IMR-90 (cell line): Measurements from ENCODE around the gene ARTN. TPM values are rescaled to one million over a fixed set of nuclear protein-coding genes. Genes with fewer than 3 reads are reported as not detected.

Experiments
- ATAC-seq: fragments of 200-7000 bp; cut with Tn5 transposase; 2 replicates; pipeline ENCODE4 v1.9.1; 2020; ENCODE audit warnings: low read depth, mild to moderate bottlenecking, moderate library complexity
- BruUV-seq: library from RNA; stranded (reverse); fragments of 400-500 nt; replicated peaks from 2 replicates; lab custom pipeline; 2021; lab: Mats Ljungman, UMichigan
- CTCF ChIA-PET: fragments of 300-600 bp; formaldehyde crosslinking; extraction: SDS; loops from one replicate; lab custom pipeline; 2021; ENCODE audit warnings: antibody characterized with exemption; lab: Yijun Ruan, JAX
- POLR2A ChIA-PET: fragments of 300-600 bp; sonication (Branson Sonifier 250); formaldehyde crosslinking; loops from one replicate; lab custom pipeline; 2022; ENCODE audit warnings: antibody characterized with exemption; ENCODE audit not compliant: unreplicated experiment; lab: Charles Lee
- DNase-seq: peaks from one replicate; pipeline ENCODE4 v3.0.0; 2013
- H2AFZ ChIP-seq: replicated peaks from 2 replicates; pipeline ENCODE3; 2013; ENCODE audit warnings: low read length, mild to moderate bottlenecking; ENCODE audit not compliant: poor library complexity
- H2AK5ac ChIP-seq: 2 replicates; pipeline ENCODE4 v1.6.1; 2013; ENCODE audit warnings: low read depth, low read length, inconsistent platforms
- H2AK9ac ChIP-seq: replicated peaks from 2 replicates; pipeline ENCODE3; 2013; ENCODE audit warnings: mild to moderate bottlenecking, low read depth, low read length, moderate library complexity; ENCODE audit not compliant: poor library complexity
- H2BK120ac ChIP-seq: 2 replicates; pipeline ENCODE4 v1.6.1; 2013; ENCODE audit warnings: low read depth, low read length, inconsistent platforms
- H2BK15ac ChIP-seq: 3 replicates; pipeline ENCODE4 v1.6.1; 2013; ENCODE audit warnings: low read depth, low read length, inconsistent platforms
- H2BK20ac ChIP-seq: 2 replicates; pipeline ENCODE4 v1.6.1; 2013; ENCODE audit warnings: low read depth, mild to moderate bottlenecking, inconsistent platforms, low read length, moderate library complexity
- H2BK5ac ChIP-seq: 2 replicates; pipeline ENCODE4 v1.6.1; 2013; ENCODE audit warnings: mild to moderate bottlenecking, low read depth, low read length, inconsistent platforms; ENCODE audit not compliant: poor library complexity, severe bottlenecking
- H3K14ac ChIP-seq: replicated peaks from 2 replicates; pipeline ENCODE4 v1.6.1; 2013; ENCODE audit warnings: low read depth, low read length, inconsistent platforms
- H3K18ac ChIP-seq: 2 replicates; pipeline ENCODE4 v1.6.1; 2013; ENCODE audit warnings: low read depth, low read length, control low read depth
- H3K23ac ChIP-seq: 2 replicates; pipeline ENCODE4 v1.6.1; 2013; ENCODE audit warnings: low read depth, low read length, inconsistent platforms
- H3K27ac ChIP-seq: 2 replicates; pipeline ENCODE4 v1.5.1; 2013; ENCODE audit warnings: mild to moderate bottlenecking, control low read depth, low read length; ENCODE audit not compliant: insufficient read depth
- H3K27me3 ChIP-seq: 2 replicates; pipeline ENCODE4 v1.6.1; 2013; ENCODE audit warnings: low read length; ENCODE audit not compliant: control insufficient read depth, insufficient read depth
- H3K36me3 ChIP-seq: 2 replicates; pipeline ENCODE4 v1.6.1; 2013; ENCODE audit warnings: low read length, mixed read lengths; ENCODE audit not compliant: control insufficient read depth, insufficient read depth
- H3K4ac ChIP-seq: 2 replicates; pipeline ENCODE4 v1.6.1; 2013; ENCODE audit warnings: low read depth, low read length, inconsistent platforms
- H3K4me1 ChIP-seq: 2 replicates; pipeline ENCODE4 v1.6.1; 2013; ENCODE audit warnings: low read length, mixed read lengths; ENCODE audit not compliant: control insufficient read depth, insufficient read depth
- H3K4me2 ChIP-seq: 2 replicates; pipeline ENCODE4 v1.6.1; 2013; ENCODE audit warnings: low read depth, mild to moderate bottlenecking, control low read depth, low read length, moderate library complexity
- H3K4me3 ChIP-seq: 2 replicates; pipeline ENCODE4 v1.5.1; 2013; ENCODE audit warnings: low read depth, mild to moderate bottlenecking, control low read depth, low read length, moderate library complexity; ENCODE audit not compliant: insufficient read depth
- H3K56ac ChIP-seq: 2 replicates; pipeline ENCODE4 v1.6.1; 2013; ENCODE audit warnings: low read length, inconsistent platforms; ENCODE audit not compliant: insufficient read depth; ENCODE audit errors: extremely low read depth
- H3K79me1 ChIP-seq, 2 experiments: 2 replicates each; pipeline ENCODE4 v1.6.1; 2013; ENCODE audit warnings: low read length in 2 of 2, inconsistent platforms in 1 of 2, low read depth in 1 of 2
- H3K9ac ChIP-seq: 2 replicates; pipeline ENCODE4 v1.6.1; 2013; ENCODE audit warnings: low read depth, low read length, control low read depth
- H3K9me1 ChIP-seq: 2 replicates; pipeline ENCODE4 v1.6.1; 2013; ENCODE audit warnings: low read length, inconsistent platforms; ENCODE audit not compliant: insufficient read depth
- H3K9me3 ChIP-seq: 2 replicates; pipeline ENCODE4 v1.6.1; 2013; ENCODE audit warnings: low read length; ENCODE audit not compliant: control insufficient read depth, insufficient read depth
- H4K20me1 ChIP-seq: 2 replicates; pipeline ENCODE4 v1.6.1; 2013; ENCODE audit warnings: low read length, inconsistent platforms; ENCODE audit not compliant: insufficient read depth
- H4K5ac ChIP-seq: 2 replicates; pipeline ENCODE4 v1.6.1; 2013; ENCODE audit warnings: mild to moderate bottlenecking, low read depth, low read length, control low read depth
- H4K8ac ChIP-seq, 2 experiments: 2 replicates each; pipeline ENCODE4 v1.6.1; 2013; ENCODE audit warnings: low read depth in 2 of 2, low read length in 2 of 2, control low read depth in 1 of 2, inconsistent platforms in 1 of 2
- H4K91ac ChIP-seq: 2 replicates; pipeline ENCODE4 v1.6.1; 2013; ENCODE audit warnings: low read depth, low read length, inconsistent platforms; ENCODE audit not compliant: insufficient read depth
- CHD1 ChIP-seq: IDR thresholded peaks from 2 replicates; pipeline ENCODE4 v1.6.1; 2012; ENCODE audit warnings: low read depth, low read length, improper control_type of control experiment
- MAFK ChIP-seq: IDR thresholded peaks from 2 replicates; pipeline ENCODE4 v1.6.1; 2012; ENCODE audit warnings: low read depth, low read length, improper control_type of control experiment
- MAZ ChIP-seq: IDR thresholded peaks from 2 replicates; pipeline ENCODE4 v1.6.1; 2012; ENCODE audit warnings: low read depth, mild to moderate bottlenecking, low read length, improper control_type of control experiment, moderate library complexity, borderline replicate concordance
- MXI1 ChIP-seq: IDR thresholded peaks from 2 replicates; pipeline ENCODE4 v1.6.1; 2012; ENCODE audit warnings: low read depth, mild to moderate bottlenecking, low read length, moderate library complexity, borderline replicate concordance
- RAD21 ChIP-seq: IDR thresholded peaks from 2 replicates; pipeline ENCODE4 v1.6.1; 2012; ENCODE audit warnings: low read length, improper control_type of control experiment
- dilution Hi-C: fragments of 300-500 bp; cut with HindIII; formaldehyde crosslinking; loops from one replicate; pipeline ENCODE4 v1.14.3; 2018; ENCODE audit warnings: low sequenced_read_pairs; ENCODE audit not compliant: unreplicated experiment
- in situ Hi-C: fragments of 300-500 bp; cut with MboI; formaldehyde crosslinking; loops from 3 replicates; pipeline ENCODE4 v1.14.3; 2019; ENCODE audit warnings: low sequenced_read_pairs, inconsistent platforms, mixed read lengths
- intact Hi-C: fragments of 100-400 bp; cut with micrococcal nuclease; formaldehyde crosslinking; loops from 2 replicates; pipeline ENCODE4 v1.10.0; 2022
- polyA plus RNA-seq, 3 experiments: library from polyadenylated mRNA; depleted of rRNA; stranded (reverse); fragments of >200 nt; gene quantifications; 2 replicates each; pipeline ENCODE4 v1.2.3, GENCODE V29; 2012; ENCODE audit warnings: low replicate concordance in 1 of 3
- total RNA-seq: library from RNA; depleted of rRNA; stranded (reverse); fragments of >200 nt; gene quantifications from 2 replicates; pipeline ENCODE4 v1.2.3, GENCODE V29; 2012
- TF ChIP-seq, protein P1 (sequence below): fragments of 150-350 bp; IDR thresholded peaks from 2 replicates; pipeline ENCODE4 v1.6.1; 2016; ENCODE audit warnings: low read depth, mild to moderate bottlenecking, low read length, moderate library complexity, borderline replicate concordance
- TF ChIP-seq, protein P2 (sequence below): fragments of 150-350 bp; IDR thresholded peaks from 2 replicates; pipeline ENCODE4 v1.6.1; 2017; ENCODE audit warnings: mild to moderate bottlenecking, antibody characterized with exemption, low read length, low read depth

Gene ARTN
- total and polyA plus RNA-seq, 2 of the 4 experiments (the other 2 are of a cell fraction): 0.29 TPM; not detected in 1

GRCh38 chr1:43887748-43888147 lies 45.9 kb upstream of the ARTN start:
- Histone ChIP-seq H3K23ac (no peak overlapping the region), H3K4me2 (no peak overlapping the region), H3K36me3 (no peaks in the 10 kb centered on the region), H3K4ac (no peak overlapping the region), H3K9ac (no peak overlapping the region), H3K27ac (no peak overlapping the region), H3K79me1 (peaks cover 0 to 6% of the 10 kb centered on the region in 2 experiments; a peak in 1 of 4 replicates), H4K20me1 (0 out of 2 replicates have a peak, but pooled peaks cover 4% of the 10 kb centered on the region), H2AK9ac (peak overlapping the region; percentile 33), H3K18ac (no peak overlapping the region), H2BK15ac (no peak overlapping the region), H4K91ac (no peak overlapping the region), H3K4me1 (no peaks in the 10 kb centered on the region), H2AK5ac (no peak overlapping the region), H2AFZ (no peak overlapping the region), H3K4me3 (no peak overlapping the region), H3K14ac (no peak overlapping the region), H4K5ac (no peak overlapping the region), H3K56ac (no peak overlapping the region), H3K9me1 (peaks cover 3% of the 10 kb centered on the region; the same call in 1 of the 2 replicates), H2BK5ac (no peak overlapping the region), H3K9me3 (no peaks in the 10 kb centered on the region), H3K27me3 (no peaks in the 10 kb centered on the region), H2BK20ac (no peak overlapping the region), H2BK120ac (no peak overlapping the region), H4K8ac (no peak overlapping the region)
- ChIA-PET POLR2A (no interaction called here), CTCF (no interaction called here)
- TF ChIP-seq MAFK (no peak), MAZ (no peak), CHD1 (no peak), MXI1 (no peak), RAD21 (no peak)
- TF ChIP-seq, protein P1, sequence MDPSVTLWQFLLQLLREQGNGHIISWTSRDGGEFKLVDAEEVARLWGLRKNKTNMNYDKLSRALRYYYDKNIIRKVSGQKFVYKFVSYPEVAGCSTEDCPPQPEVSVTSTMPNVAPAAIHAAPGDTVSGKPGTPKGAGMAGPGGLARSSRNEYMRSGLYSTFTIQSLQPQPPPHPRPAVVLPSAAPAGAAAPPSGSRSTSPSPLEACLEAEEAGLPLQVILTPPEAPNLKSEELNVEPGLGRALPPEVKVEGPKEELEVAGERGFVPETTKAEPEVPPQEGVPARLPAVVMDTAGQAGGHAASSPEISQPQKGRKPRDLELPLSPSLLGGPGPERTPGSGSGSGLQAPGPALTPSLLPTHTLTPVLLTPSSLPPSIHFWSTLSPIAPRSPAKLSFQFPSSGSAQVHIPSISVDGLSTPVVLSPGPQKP: no peak
- TF ChIP-seq, protein P2, sequence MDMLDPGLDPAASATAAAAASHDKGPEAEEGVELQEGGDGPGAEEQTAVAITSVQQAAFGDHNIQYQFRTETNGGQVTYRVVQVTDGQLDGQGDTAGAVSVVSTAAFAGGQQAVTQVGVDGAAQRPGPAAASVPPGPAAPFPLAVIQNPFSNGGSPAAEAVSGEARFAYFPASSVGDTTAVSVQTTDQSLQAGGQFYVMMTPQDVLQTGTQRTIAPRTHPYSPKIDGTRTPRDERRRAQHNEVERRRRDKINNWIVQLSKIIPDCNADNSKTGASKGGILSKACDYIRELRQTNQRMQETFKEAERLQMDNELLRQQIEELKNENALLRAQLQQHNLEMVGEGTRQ: no peak
- no peak for ATAC-seq
- dilution Hi-C loops (no loop called here), in situ Hi-C loops (no loop called here), intact Hi-C loops (no loop called here)
- BruUV-seq: no TSS peak
- DNase-seq: no peak
